ENCODE data around the gene CERS6.
"Not testable (repeated sequence)": the region's sequence is repeated elsewhere in the genome, so short reads cannot be mapped to it uniquely, and the experiment has no call there.

Gene CERS6

GRCh38 chr2:168502852-168503251 lies 46.8 kb downstream of the CERS6 start:
- DNase-seq: not testable (repeated sequence)

GRCh38 chr2:168503901-168504300 lies 47.8 kb downstream of the CERS6 start:
- DNase-seq: no peak

DNA sequence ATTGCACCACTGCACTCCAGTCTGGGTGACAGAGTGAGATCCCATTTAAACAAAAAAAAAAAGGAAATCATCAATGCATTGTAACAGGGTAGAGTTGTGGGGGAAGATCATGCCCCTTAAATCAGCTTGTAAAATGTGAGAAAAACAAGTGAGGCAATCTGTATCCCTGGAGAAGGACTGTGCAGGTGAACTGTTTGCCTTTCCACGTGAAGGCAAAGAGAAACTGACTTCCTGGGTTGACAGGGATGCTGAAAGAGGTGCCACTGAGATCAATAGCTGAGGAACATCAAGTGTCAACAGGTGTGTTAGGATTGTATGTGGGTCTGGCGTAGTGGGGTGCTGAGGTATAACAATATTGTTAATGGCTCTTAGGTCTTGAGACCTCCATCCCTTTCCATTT lies 48.3 kb downstream of the CERS6 start:
- DNase-seq: no peak

- no peak for DNase-seq
Measured at GRCh38 chr2:168510125-168510756, 54.2 kb downstream of the CERS6 start.

DNA sequence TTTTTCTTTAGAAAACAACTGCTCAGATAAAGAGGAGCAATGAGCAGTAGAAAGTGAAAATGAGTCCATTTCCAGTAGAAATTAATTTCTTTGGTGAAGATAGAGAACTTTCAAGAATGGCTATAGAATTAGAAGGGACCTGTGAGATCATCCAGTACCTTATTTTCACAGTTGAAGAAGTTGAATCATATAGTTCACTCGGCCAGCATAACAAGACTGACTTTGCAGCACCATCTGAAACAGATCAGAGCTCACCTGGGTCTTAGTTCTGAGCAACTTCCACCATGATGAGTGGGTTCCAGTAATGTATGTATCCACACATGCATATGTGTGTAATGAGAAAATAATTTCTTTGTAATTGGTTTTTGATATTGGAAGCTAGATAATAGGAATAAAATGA lies 58.6 kb downstream of the CERS6 start:
- no peak for DNase-seq

DNA sequence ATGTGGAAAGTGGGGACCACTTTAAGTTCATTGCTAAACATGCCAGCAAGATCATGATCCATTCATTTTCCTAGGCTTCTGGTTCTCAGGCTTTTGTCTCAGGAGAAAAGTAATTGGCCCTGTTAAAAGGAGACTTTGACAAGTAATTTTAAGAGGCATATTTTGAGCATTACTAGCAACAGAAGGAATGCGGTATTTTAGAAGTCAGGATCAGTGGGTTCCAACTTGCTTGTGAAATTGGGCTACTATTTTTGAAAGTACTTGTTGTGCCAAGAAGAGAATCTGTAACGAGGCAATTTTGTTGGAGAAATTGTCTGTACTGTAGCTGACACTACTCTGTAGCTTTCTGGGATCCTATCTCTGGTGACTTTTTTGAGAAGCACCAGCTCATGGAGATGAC lies 59.4 kb downstream of the CERS6 start:
- DNase-seq: no peak

GRCh38 chr2:168517816-168518215 lies 61.7 kb downstream of the CERS6 start:
- DNase-seq: no peak

DNA sequence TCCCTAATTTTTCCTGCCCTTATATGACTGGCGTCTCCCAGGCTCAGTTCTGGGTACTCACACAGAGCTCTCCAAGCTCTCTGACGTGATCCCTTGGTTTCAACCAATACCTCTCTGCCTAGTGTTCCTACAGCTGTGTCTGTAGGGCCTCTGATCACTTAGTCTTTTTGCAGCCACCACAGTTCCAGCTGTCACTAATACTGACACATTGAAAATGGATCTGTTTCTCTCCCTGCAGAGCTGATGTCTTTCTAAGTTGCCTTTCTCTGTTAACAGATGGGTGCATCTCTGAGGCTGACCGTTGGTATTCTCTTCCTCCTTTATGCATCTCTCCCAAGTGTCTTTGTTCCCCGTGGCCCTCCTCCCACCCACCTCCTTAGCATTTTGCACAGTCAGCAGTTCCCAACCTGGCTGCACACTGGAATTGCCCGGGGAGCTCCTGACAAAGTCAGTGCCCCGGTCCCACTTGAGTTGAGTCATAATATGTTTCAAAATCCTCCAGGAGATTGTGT lies 62.5 kb downstream of the CERS6 start:
- DNase-seq: no peak

DNA sequence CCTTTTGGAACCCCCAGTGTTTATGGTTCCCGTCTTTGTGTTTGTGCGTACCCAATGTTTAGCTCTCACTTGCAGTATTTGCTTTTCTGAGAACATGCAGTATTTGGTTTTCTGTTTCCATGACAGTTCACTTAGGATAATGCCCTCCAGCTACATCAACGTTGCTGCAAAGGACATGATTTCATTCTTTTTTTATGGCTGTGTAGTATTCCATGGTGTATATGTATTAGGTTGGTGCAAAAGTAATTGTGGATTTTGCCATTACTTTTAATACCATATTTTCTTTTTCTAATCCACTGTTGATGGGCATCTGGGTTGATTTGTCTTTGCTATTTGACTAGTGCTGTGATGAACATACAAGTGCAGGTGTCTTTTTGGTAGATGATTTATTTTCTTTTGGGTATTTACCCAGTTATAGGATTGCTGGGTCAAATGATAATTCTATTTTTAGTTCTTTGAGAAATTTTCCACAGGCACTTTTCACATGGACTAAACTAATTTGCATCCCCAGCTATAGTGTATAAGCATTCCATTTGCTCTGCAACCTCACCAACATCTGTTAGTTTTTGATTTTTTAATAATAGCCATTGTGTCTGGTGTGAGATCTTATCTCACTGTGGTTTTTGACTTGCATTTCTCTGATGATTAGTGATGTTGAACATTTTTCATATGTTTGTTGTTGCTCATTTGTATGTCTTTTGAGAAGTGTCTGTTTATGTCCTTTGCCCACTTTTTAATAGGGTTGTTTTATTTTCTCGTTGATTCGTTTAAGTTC lies 63.6 kb downstream of the CERS6 start:
- DNase-seq: no peak

- DNase-seq: no peak
Measured at GRCh38 chr2:168521053-168521741, 65.1 kb downstream of the CERS6 start.

DNA sequence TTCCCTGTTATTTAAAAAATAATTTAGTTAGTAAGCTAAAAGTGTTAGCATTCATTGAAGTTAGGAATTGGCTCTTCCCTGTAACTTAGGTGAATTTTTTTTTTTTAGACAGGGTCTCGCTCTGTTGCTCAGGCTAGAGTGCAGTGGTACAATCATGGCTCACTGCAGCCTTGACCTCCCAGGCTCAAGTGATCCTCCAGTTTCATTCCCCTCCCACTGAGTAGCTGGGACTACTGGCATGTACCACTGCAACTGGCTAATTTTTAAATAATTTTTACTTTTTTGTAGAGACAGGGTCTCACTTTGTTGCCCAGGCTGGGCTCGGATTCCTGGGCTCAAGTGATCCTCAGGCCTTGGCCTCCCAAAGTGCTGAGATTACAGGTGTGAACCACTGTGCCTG lies 66.4 kb downstream of the CERS6 start:
- DNase-seq: no peak

GRCh38 chr2:168524005-168524404 lies 67.9 kb downstream of the CERS6 start:
- no peak for DNase-seq

GRCh38 chr2:168525020-168525419 lies 68.9 kb downstream of the CERS6 start:
- DNase-seq: no peak

DNA sequence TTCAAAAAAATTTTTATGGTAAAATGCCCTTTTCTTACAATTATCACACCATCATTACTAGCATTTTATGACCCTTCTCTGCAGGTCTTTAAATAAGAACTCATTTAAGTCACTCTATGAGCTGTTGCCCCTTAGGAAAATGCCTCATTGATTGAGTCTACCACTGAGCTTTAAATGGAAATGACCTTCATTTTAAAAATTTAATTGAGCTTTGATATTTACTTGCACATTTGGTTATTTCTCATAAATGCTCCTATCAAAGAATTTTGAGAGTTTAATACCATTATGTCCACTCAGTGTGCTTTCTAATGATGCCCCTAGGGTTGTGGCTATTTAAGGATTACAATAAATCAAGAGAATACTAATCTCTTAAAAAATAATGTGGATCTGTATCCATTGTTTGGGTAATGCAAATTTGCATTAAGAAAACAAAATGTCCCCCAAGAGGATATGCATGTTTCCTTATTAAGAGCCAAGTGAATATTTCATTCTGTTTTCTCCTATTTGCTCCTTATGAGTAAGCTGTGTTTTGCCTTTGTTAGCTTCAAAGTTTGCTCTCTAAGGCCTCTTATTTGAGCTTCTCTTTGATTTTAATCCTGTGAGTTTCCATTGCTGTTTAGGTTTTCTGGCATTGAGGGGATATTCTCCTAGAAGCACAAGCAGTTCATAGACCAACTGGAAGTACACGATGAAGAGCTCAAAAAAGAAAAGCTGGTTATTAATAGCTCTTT lies 69.8 kb downstream of the CERS6 start:
- DNase-seq: no peak

DNA sequence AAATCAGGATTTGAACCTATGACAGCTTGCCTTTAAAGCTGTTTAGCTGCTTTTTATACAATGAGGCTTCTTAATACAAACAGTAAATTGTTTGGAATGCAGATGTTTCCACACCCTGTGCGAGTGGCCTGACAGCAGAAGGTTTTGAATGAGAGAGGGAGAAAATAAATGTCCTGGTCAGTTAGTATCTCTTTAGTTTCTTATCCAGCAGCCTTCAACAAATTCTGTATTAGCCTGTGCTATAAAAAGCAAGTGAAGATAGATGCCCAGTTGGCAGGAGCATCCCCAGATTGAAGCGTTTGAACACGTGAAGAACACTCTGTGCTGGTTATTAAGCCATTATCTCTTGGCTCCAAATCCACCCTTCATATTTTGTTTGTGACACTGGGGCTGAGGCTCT lies 70.6 kb downstream of the CERS6 start:
- DNase-seq: no peak

DNA sequence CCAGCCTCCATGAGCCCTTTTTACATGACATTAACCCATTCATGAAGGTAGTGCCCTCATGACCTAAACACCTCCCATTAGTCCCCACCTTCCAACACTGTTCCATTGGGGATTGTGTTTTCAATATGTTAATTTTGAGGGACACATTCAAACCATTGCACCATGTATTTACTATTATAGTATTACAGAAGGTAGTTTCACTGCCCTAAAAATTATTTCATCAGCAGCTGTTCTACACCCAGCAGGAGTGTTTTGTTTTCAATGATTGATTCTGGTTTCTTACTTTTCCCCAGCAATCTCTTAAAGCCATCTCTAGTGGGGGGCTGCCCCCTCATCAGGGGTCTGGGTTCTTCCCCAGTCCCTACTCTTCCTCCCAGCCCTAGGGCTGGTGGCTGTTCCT lies 71.9 kb downstream of the CERS6 start:
- no peak for DNase-seq

DNA sequence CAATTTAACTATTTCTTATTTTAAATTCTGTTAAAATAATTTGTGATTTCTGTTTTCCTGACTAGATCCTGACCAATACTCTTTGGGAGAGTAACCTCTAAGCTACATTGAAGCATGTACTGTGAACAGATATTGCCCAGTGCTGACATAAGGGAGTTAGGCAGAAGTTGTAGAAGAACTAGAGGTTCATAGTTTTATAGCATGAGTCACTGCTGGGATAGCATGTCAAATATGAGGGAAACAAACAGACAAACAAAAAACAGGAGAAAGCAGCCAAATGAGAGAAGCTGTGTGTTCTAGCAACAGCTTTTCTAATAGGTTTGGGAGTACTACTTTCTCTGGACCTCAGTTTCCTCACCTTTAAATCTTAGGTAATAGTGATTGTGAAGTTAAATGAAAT lies 72.4 kb downstream of the CERS6 start:
- no peak for DNase-seq

DNA sequence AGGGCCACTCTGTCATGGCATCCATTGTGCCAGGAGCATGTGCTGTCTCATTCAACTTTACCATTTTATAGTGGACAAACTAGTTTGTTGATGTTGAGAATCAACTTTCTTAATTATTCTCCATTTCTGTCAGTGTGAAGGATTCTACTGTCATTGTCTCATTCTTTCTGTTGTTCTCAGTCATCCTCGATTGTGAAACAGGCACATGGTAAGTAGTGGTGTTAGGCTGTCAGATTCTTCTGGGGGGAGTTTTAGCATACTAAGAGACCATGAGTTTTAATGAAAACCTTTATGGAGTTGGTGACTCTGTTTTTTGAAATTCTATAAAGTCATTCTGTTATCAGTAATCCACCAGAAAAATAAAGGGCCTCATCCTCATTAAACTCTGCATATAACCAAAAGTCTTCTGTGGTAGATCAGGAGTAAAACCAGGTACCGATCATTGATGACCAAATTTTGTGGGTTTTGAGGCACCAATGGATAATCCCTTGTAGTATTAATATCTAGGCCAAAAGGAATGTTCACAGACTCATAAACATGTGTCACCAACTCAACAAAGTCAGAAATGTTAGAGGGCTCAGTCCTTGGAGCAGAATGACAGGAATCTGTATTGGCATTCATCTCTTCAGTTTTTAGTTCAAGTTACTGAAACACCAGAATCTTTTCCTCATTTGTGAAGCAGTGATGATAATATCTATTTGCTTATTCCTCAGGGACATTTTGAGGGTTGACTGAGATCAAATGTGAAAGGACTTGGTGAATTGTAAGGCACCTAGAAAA lies 73.2 kb downstream of the CERS6 start:
- no peak for DNase-seq

- no peak for DNase-seq
Measured at GRCh38 chr2:168529900-168530561, 74.0 kb downstream of the CERS6 start.

GRCh38 chr2:168530982-168531622 lies 75.0 kb downstream of the CERS6 start:
- DNase-seq: no peak

GRCh38 chr2:168534926-168535325 lies 78.9 kb downstream of the CERS6 start:
- no peak for DNase-seq

Measured in RPMI8226 (cell line).